ENCODE measurements around the gene ANKRD17.

DNA sequence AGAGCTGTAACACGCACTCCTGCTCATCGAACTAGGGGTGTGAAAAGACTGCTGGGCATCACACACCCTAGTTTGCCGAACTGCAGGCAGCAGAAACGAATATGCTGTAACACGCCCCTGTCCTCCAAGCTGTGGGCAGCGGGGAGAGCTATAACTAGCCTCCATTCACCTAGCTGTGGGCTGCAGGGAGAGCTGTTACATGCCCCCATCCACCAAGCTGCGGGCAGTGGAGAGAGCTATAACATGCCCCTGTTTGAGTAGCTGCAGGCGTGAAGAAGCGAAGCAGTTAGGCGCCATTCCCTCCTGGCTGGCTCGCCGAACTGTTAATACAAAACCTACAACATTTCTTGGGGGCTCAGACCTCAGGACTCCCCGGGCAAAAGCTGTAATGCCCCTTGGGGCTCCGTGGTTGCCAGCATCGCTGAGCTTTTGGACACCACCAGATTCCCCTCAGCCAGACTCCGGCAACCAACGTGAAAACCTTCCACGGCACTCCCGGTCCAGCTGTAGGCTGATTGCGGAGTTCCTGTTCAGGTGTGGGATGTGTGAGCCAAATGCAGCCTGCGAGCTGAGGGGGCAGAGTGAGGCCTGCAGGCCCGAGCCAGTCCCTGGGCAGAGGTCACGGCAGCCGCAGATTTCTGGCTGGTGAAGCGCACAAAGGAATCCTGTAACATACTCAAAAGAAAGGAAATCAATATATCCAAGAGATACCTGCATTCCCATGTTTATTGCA lies 41.1 kb upstream of the ANKRD17 start:
- TF ChIP-seq, protein P1, sequence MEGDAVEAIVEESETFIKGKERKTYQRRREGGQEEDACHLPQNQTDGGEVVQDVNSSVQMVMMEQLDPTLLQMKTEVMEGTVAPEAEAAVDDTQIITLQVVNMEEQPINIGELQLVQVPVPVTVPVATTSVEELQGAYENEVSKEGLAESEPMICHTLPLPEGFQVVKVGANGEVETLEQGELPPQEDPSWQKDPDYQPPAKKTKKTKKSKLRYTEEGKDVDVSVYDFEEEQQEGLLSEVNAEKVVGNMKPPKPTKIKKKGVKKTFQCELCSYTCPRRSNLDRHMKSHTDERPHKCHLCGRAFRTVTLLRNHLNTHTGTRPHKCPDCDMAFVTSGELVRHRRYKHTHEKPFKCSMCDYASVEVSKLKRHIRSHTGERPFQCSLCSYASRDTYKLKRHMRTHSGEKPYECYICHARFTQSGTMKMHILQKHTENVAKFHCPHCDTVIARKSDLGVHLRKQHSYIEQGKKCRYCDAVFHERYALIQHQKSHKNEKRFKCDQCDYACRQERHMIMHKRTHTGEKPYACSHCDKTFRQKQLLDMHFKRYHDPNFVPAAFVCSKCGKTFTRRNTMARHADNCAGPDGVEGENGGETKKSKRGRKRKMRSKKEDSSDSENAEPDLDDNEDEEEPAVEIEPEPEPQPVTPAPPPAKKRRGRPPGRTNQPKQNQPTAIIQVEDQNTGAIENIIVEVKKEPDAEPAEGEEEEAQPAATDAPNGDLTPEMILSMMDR (IDR thresholded peaks at IDR 0.05): no peak
- TF ChIP-seq POLR2A (IDR thresholded peaks at IDR 0.05): no peak

Data from uterus (tissue), 2 donors.